ENCODE data around the gene LRMDA. TPM values are rescaled to one million over a fixed set of nuclear protein-coding genes. Genes with fewer than 3 reads are reported as not detected.

Gene LRMDA
- total RNA-seq, 3 donors from 2014 or later (not counting 1 experiment from before 2014, with no cell fraction given): 1.4 to 2.4 (median 2.1) TPM

GRCh38 chr10:76029782-76030181, 598.4 kb downstream of the LRMDA start:
- Histone ChIP-seq H3K4me3 (ENCODE audit: low read length) (no peak overlapping the region), H3K9me3 (ENCODE audit: control insufficient read depth, insufficient read depth, low read length) (no peaks in the 10 kb centered on the region), H3K4me1 (ENCODE audit: control insufficient read depth, insufficient read depth, low read length) (no peaks in the 10 kb centered on the region), H3K27me3 (ENCODE audit: control insufficient read depth, insufficient read depth, low read length) (no peaks in the 10 kb centered on the region), H3K27ac (ENCODE audit: low read length) (no peak overlapping the region), H3K36me3 (ENCODE audit: control insufficient read depth, insufficient read depth, low read length) (no peaks in the 10 kb centered on the region)
- TF ChIP-seq, protein P1, sequence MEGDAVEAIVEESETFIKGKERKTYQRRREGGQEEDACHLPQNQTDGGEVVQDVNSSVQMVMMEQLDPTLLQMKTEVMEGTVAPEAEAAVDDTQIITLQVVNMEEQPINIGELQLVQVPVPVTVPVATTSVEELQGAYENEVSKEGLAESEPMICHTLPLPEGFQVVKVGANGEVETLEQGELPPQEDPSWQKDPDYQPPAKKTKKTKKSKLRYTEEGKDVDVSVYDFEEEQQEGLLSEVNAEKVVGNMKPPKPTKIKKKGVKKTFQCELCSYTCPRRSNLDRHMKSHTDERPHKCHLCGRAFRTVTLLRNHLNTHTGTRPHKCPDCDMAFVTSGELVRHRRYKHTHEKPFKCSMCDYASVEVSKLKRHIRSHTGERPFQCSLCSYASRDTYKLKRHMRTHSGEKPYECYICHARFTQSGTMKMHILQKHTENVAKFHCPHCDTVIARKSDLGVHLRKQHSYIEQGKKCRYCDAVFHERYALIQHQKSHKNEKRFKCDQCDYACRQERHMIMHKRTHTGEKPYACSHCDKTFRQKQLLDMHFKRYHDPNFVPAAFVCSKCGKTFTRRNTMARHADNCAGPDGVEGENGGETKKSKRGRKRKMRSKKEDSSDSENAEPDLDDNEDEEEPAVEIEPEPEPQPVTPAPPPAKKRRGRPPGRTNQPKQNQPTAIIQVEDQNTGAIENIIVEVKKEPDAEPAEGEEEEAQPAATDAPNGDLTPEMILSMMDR (IDR thresholded peaks at IDR 0.05): no peak
- ATAC-seq (no peak), DNase-seq (no peak)
- no peaks in the 10 kb centered on the region for H3K4me1 Mint-ChIP-seq
- intact Hi-C loops (cut with micrococcal nuclease): no loop called here
- H3K27me3 Mint-ChIP-seq (ENCODE audit: low read depth in 2 of 2): peaks cover 0 to 12% of the 10 kb centered on the region in 2 donors
- no peaks in the 10 kb centered on the region for H3K9me3 Mint-ChIP-seq
- H3K27ac Mint-ChIP-seq: no peak overlapping the region
- H3K4me3 Mint-ChIP-seq: no peak overlapping the region
- 94% methylated on average over 4 of the region's 4 CpGs for WGBS (ENCODE audit: insufficient coverage)
- H3K36me3 Mint-ChIP-seq: no peaks in the 10 kb centered on the region

- Mint-ChIP-seq H3K27me3 (ENCODE audit: low read depth in 2 of 2) (peaks cover 0 to 16% of the 10 kb centered on the region in 2 donors), H3K4me1 (peaks cover 0 to 2% of the 10 kb centered on the region in 2 donors), H3K27ac (no peak overlapping the region), H3K9me3 (no peaks in the 10 kb centered on the region), H3K4me3 (no peak overlapping the region), H3K36me3 (no peaks in the 10 kb centered on the region)
- Histone ChIP-seq H3K36me3 (ENCODE audit: control insufficient read depth, insufficient read depth, low read length) (no peaks in the 10 kb centered on the region), H3K4me3 (ENCODE audit: low read length) (no peak overlapping the region), H3K27me3 (ENCODE audit: control insufficient read depth, insufficient read depth, low read length) (no peaks in the 10 kb centered on the region), H3K27ac (ENCODE audit: low read length) (no peak overlapping the region), H3K9me3 (ENCODE audit: control insufficient read depth, insufficient read depth, low read length) (no peaks in the 10 kb centered on the region), H3K4me1 (ENCODE audit: control insufficient read depth, insufficient read depth, low read length) (no peaks in the 10 kb centered on the region)
- TF ChIP-seq, protein P1 (IDR thresholded peaks at IDR 0.05): no peak
- intact Hi-C loops (cut with micrococcal nuclease): no loop called here
- no peak for DNase-seq
- ATAC-seq: no peak
- WGBS (ENCODE audit: insufficient coverage): 62% methylated on average over 2 of the region's 2 CpGs
Observed at GRCh38 chr10:76031099-76031498, 599.7 kb downstream of the LRMDA start.

GRCh38 chr10:76031769-76032699, 600.6 kb downstream of the LRMDA start:
- Histone ChIP-seq H3K9me3 (ENCODE audit: control insufficient read depth, insufficient read depth, low read length) (no peaks in the 10 kb centered on the region), H3K27ac (ENCODE audit: low read length) (no peak overlapping the region), H3K4me3 (ENCODE audit: low read length) (no peak overlapping the region), H3K4me1 (ENCODE audit: control insufficient read depth, insufficient read depth, low read length) (no peaks in the 10 kb centered on the region), H3K36me3 (ENCODE audit: control insufficient read depth, insufficient read depth, low read length) (no peaks in the 10 kb centered on the region), H3K27me3 (ENCODE audit: control insufficient read depth, insufficient read depth, low read length) (no peaks in the 10 kb centered on the region)
- Mint-ChIP-seq H3K36me3 (no peaks in the 10 kb centered on the region), H3K27ac (no peak overlapping the region), H3K4me1 (peaks cover 0 to 5% of the 10 kb centered on the region in 2 donors), H3K27me3 (ENCODE audit: low read depth in 2 of 2) (peaks cover 0 to 16% of the 10 kb centered on the region in 2 donors), H3K9me3 (no peaks in the 10 kb centered on the region), H3K4me3 (no peak overlapping the region)
- TF ChIP-seq, protein P1 (IDR thresholded peaks at IDR 0.05): no peak
- WGBS (ENCODE audit: insufficient coverage): 85% methylated on average over 14 of the region's 14 CpGs
- DNase-seq (no peak), ATAC-seq (no peak)
- intact Hi-C loops (cut with micrococcal nuclease): no loop called here

All from natural killer cell (primary cell).